ENCODE results near the gene SPEG.

Gene SPEG

DNA sequence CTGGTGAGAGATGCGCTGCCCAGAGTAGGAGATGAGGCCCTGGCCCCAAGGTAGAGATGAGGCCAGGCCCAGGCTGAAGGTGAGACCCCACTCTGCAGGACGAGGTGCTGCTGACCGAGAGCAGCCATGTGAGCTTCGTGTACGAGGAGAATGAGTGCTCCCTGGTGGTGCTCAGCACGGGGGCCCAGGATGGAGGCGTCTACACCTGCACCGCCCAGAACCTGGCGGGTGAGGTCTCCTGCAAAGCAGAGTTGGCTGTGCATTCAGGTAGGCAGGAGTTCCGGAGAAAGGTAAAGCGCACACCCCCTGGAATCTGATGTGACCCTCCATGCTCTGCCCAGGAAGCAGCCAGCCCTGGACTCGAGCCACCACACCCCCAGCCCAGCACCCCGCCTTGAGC, 42.5 kb downstream of the SPEG start:
- DNase-seq (ENCODE audit: low read depth, low spot score): no peak

DNA sequence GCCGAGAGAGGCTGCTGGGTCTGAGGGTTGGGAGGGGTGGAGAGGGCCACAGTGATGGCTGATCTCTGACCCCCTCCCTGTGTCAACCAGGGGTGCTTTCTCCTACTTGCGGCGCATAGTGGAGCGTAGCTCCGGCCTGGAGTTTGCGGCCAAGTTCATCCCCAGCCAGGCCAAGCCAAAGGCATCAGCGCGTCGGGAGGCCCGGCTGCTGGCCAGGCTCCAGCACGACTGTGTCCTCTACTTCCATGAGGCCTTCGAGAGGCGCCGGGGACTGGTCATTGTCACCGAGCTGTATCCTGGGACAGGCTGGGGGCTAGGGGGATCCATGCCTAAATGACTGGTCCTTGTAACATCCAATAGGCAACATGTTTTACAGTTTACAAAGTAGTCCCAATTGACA, 43.2 kb downstream of the SPEG start:
- DNase-seq (ENCODE audit: low read depth, low spot score): no peak

DNA sequence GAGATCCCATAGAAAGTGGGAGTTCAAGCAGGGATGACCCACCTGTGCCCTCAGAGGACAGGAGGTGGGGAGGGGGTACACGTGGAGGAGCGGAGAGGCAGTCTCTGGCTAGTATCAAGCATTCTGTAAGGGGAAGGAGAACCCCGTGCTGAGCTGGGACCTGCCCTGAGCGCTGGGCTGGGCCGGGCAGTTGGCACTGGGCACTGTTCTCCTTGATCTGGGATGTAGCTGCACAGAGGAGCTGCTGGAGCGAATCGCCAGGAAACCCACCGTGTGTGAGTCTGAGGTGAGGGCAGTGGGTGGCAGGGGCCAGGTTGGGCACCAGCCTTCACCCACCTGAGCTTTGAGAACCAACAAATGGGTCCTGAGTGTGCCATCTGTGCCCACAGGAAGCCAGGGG, 44.3 kb downstream of the SPEG start:
- no peak for DNase-seq (ENCODE audit: low read depth, low spot score)

DNA sequence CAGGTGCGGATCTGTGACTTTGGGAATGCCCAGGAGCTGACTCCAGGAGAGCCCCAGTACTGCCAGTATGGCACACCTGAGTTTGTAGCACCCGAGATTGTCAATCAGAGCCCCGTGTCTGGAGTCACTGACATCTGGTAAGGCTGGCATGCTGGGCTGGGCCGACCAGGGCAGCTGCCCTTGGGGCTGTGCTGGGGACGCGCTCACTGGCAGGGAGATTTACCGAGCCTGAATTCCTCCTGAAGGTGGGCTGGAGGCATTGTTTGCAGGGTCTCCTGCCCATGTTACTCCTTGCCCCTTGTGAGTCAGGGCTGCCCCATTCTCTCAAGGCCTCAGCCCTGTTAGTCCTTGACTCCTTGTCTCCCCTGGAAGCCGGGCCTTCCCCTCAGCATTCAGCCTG, 45.4 kb downstream of the SPEG start:
- DNase-seq (ENCODE audit: low read depth, low spot score): no peak

DNA sequence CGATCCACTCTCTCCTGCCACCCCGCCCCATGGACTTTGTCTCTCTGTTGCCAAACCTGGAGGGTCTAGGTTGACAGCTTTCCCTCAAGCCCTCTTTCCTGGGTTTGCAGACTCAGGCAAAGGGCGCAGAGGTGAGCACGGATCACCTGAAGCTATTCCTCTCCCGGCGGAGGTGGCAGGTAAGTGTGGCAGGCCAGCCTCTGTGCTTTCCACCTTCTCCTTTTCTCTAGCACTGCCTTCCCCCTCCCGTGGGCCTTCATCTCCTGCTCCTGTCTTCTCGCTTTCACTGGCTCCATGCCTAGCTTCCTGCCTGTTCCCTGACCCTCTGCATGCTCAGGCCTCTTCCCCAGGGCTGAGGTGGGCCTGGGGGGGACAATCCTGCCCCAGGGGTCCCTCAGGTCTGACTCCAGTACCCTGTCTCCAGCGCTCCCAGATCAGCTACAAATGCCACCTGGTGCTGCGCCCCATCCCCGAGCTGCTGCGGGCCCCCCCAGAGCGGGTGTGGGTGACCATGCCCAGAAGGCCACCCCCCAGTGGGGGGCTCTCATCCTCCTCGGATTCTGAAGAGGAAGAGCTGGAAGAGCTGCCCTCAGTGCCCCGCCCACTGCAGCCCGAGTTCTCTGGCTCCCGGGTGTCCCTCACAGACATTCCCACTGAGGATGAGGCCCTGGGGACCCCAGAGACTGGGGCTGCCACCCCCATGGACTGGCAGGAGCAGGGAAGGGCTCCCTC, 48.2 kb downstream of the SPEG start:
- no peak for DNase-seq (ENCODE audit: low read depth, low spot score)

DNA sequence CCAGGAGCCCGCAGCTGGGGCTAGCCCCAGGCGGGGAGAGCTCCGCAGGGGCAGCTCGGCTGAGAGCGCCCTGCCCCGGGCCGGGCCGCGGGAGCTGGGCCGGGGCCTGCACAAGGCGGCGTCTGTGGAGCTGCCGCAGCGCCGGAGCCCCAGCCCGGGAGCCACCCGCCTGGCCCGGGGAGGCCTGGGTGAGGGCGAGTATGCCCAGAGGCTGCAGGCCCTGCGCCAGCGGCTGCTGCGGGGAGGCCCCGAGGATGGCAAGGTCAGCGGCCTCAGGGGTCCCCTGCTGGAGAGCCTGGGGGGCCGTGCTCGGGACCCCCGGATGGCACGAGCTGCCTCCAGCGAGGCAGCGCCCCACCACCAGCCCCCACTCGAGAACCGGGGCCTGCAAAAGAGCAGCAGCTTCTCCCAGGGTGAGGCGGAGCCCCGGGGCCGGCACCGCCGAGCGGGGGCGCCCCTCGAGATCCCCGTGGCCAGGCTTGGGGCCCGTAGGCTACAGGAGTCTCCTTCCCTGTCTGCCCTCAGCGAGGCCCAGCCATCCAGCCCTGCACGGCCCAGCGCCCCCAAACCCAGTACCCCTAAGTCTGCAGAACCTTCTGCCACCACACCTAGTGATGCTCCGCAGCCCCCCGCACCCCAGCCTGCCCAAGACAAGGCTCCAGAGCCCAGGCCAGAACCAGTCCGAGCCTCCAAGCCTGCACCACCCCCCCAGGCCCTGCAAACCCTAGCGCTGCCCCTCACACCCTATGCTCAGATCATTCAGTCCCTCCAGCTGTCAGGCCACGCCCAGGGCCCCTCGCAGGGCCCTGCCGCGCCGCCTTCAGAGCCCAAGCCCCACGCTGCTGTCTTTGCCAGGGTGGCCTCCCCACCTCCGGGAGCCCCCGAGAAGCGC, 49.1 kb downstream of the SPEG start:
- no peak for DNase-seq (ENCODE audit: low read depth, low spot score)

DNA sequence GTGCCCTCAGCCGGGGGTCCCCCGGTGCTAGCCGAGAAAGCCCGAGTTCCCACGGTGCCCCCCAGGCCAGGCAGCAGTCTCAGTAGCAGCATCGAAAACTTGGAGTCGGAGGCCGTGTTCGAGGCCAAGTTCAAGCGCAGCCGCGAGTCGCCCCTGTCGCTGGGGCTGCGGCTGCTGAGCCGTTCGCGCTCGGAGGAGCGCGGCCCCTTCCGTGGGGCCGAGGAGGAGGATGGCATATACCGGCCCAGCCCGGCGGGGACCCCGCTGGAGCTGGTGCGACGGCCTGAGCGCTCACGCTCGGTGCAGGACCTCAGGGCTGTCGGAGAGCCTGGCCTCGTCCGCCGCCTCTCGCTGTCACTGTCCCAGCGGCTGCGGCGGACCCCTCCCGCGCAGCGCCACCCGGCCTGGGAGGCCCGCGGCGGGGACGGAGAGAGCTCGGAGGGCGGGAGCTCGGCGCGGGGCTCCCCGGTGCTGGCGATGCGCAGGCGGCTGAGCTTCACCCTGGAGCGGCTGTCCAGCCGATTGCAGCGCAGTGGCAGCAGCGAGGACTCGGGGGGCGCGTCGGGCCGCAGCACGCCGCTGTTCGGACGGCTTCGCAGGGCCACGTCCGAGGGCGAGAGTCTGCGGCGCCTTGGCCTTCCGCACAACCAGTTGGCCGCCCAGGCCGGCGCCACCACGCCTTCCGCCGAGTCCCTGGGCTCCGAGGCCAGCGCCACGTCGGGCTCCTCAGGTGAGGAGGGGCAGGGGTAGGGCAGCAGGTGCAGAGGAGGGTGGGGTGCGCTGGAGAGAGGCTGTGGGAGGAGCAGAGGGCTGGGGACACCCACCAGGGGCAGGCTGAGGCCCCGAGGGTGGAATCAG, 49.9 kb downstream of the SPEG start:
- DNase-seq (ENCODE audit: low read depth, low spot score): no peak

DNA sequence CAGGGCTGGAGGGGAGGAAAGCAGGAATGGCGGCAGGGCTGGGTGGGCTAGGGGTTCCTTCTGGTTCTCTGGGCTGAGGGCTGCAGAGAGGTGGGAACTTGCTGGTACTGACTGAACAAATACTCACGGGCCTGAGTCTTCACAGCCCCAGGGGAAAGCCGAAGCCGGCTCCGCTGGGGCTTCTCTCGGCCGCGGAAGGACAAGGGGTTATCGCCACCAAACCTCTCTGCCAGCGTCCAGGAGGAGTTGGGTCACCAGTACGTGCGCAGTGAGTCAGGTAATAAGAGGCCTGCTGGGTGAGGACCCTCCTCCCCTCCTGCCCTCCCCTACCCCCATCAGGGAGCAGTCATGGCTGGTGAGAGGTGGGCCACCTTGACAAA, 50.5 kb downstream of the SPEG start:
- no peak for DNase-seq (ENCODE audit: low read depth, low spot score)

DNA sequence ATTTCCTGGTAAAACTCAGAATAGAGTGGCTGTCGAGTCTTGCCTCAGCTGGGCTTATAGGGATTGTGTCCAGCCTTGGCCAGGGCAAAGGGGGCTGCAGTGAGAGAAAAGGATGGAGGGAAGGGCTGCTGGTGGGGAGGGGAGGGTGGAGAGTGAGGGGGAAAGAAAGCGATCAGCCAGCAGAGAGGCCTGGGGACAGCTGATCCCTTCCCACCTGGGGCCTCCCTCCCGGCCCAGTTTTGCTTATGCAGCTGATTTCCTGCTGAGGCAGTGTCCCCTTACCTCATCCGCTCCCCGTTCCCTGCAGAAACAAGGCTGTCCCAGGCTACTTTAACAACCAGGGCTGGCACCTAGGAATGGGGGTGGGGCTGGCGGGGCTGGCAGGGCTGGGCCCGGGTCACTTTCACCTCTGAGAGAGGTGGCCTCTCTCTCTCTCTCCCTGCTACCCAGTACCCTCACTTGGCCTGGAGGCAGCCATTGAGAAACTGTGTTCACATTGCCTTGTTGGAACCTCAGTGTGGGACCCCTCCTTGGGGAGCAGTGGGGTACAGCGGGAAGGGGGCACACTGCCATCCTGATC, 51.8 kb downstream of the SPEG start:
- no peak for DNase-seq (ENCODE audit: low read depth, low spot score)

DNA sequence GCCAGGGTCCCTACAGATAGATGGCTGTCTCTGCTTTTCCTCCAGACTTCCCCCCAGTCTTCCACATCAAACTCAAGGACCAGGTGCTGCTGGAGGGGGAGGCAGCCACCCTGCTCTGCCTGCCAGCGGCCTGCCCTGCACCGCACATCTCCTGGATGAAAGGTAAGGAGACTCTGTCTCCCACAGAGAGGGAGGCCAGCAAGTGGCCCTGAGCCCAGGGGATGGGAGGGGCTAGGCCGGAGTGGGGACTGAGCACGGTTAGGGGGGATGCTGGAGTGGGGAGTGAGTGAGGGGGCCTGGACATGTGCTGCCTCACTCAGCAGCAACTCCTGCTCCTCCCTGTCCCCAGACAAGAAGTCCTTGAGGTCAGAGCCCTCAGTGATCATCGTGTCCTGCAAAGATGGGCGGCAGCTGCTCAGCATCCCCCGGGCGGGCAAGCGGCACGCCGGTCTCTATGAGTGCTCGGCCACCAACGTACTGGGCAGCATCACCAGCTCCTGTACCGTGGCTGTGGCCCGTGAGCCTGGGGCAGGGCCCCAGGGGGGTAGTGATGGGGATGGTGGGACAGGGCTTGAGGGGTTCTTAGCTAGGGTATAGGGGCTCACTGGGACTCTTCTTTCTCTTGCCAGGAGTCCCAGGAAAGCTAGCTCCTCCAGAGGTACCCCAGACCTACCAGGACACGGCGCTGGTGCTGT, 53.7 kb downstream of the SPEG start:
- no peak for DNase-seq (ENCODE audit: low read depth, low spot score)

DNA sequence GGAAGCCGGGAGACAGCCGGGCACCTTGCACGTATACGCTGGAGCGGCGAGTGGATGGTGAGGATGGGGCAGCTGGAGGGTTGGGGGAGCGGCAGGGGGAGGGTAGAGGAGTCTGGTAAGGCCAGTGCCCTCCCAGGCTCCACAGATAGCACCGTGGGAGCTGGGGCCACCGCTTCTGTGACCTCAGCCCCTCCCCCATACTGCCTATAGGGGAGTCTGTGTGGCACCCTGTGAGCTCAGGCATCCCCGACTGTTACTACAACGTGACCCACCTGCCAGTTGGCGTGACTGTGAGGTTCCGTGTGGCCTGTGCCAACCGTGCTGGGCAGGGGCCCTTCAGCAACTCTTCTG, 54.2 kb downstream of the SPEG start:
- no peak for DNase-seq (ENCODE audit: low read depth, low spot score)

DNA sequence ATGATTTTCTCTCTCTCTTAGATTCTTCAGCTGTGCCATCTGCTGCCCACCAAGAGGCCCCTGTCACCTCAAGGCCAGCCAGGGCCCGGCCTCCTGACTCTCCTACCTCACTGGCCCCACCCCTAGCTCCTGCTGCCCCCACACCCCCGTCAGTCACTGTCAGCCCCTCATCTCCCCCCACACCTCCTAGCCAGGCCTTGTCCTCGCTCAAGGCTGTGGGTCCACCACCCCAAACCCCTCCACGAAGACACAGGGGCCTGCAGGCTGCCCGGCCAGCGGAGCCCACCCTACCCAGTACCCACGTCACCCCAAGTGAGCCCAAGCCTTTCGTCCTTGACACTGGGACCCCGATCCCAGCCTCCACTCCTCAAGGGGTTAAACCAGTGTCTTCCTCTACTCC, 54.7 kb downstream of the SPEG start:
- DNase-seq (ENCODE audit: low read depth, low spot score): no peak

DNA sequence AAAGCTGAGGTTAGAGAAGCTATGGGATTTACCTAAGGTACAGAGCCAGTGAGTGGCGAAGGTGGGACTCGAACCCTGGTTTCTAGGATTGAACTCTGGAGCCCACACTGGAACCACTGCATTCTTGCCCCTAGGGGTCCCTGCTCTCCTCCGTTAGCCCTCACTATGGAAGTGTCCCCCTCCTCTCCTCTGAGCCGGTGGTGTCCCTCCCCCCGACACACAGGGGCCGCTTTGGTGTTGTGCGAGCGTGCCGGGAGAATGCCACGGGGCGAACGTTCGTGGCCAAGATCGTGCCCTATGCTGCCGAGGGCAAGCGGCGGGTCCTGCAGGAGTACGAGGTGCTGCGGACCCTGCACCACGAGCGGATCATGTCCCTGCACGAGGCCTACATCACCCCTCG, 55.5 kb downstream of the SPEG start:
- no peak for DNase-seq (ENCODE audit: low read depth, low spot score)

DNA sequence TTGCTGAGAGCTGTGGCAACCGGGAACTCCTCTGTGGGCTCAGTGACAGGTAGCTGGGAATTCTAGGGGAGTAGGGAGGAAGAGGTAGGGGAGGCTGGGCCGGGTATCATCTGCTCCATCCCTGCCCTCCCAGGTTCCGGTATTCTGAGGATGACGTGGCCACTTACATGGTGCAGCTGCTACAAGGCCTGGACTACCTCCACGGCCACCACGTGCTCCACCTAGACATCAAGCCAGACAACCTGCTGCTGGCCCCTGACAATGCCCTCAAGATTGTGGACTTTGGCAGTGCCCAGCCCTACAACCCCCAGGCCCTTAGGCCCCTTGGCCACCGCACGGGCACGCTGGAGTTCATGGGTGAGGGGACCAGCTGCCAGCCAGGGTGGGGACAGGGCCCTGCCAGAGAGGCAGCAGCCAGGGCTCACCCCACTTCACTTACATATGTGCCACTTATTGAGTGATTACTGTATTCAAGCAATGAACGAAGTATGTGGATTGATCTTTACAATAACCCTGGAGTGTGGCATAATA, 56.0 kb downstream of the SPEG start:
- no peak for DNase-seq (ENCODE audit: low read depth, low spot score)

DNA sequence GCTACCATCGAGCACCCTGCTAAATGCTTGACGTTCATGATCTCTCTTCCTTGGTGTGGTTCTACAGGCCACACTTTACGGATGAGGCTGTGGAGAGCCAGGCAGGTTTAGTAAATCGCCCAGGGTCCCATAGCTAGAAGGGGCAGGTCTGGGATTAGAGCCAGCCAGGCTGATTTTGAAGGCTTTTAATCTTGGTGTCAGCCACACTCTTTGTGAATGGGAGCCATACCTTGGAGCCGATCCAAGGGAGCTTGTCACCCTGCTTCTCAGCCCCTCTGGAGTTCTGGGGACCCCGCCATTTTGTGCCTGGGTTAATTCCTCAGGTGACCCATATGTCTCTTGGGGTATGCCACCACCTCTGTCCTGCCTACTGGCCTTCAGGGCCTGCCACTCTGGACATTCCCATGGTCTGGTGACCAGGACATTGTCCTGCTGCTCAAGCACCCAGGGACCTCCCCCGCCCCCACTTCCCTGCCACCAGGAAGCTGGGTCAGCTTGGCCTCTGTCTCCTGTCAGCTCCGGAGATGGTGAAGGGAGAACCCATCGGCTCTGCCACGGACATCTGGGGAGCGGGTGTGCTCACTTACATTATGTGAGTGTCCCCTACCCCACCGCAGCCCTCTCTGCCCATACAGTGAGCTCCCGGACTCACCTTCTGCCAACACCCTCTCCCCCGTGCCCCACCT, 56.8 kb downstream of the SPEG start:
- DNase-seq (ENCODE audit: low read depth, low spot score): no peak

DNA sequence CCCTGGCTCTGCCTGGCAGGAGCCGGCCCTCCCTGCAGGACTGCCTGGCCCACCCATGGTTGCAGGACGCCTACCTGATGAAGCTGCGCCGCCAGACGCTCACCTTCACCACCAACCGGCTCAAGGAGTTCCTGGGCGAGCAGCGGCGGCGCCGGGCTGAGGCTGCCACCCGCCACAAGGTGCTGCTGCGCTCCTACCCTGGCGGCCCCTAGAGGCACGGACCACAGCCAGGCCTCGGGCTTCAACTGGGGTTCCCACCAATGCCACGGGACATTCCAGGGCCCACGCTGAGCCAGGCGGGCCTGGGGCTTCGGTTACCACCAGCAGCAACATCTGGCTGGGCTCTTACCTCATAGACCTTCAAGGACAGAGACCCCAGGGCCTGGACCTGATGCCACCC, 57.9 kb downstream of the SPEG start:
- no peak for DNase-seq (ENCODE audit: low read depth, low spot score)

DNA sequence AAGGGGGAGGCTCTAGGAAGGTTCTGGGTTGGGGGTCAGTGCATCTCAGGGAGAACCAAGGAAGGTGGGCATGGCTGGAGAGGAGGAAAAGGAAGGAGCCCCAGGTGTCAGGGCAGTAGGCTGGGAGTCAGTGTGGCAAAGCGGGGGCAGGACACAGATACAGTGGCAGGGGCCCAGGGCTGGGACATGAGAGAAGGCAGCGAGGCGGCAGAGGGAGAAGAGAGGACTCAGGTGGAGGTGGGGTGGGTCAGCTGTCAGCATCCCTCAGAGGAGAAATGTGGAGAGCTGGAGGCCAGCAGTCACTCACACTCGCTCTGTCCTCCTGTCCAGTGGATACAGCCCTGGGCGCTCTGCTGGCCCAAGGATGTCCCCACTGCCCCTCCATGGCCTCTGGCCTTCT, 58.4 kb downstream of the SPEG start:
- no peak for DNase-seq (ENCODE audit: low read depth, low spot score)

DNA sequence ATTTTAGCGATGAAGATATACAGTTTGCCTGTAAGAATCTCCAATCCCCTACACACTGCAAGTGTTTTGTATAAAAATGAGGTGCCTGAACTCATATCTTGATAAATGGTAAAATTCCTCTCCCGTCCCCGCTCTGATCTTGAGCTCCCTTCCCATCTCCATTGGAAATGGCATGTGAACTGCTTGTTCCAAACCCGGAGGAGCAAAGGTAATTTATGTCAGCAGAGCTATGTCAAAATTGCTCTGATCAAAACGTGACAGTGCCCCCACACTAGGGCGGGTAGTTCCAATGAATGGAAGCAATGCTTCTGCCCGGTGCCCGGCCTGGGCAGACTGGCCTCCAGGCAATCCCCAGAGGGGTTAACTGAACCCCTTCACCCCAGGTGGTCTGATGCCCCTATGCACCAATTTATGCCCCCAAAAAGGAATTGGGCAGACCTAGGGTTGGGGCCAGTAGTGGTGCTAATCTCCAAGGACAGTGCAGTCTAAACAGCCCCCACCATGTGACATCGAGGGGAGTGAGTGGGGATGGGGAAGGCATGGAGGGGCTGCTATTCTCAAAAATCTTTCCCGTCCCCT, 60.4 kb downstream of the SPEG start:
- no peak for DNase-seq (ENCODE audit: low read depth, low spot score)

DNA sequence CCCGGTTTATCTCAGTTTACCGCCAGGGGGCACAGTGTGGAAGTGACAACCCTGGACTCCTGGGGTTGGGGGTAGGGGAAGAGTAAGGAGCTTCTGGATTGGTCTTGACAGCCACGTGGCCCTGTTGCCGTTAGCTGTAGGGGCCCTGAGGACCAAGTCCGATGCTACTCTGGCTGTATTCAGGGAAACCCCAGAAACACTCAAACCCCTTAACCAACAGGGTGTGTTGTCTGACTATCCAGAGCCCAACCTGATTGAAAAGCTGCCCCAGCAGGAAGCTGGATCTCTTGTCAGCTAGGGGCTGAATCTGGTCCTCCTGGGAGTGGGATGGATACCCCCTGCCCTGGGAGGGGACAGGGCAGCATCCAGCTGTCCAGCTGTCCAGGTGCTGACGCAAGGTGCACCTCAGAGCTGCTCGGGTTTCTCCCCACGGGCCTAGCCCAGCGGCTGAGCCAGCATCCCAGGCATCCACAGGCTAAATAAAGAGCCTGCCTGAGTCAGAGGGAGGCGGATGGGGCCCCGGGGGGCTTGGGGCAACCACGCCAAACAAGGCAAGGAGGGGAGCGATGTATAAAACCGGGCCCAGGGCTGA, 61.0 kb downstream of the SPEG start:
- peak; percentile 15 for DNase-seq (ENCODE audit: low read depth, low spot score)
